Endometrial microvascular endothelial cells (primary cell): Measurements from ENCODE around the gene TFEB. TPM values are rescaled to one million over a fixed set of nuclear protein-coding genes. Genes with fewer than 3 reads are reported as not detected.

Experiments
- in situ Hi-C: cut with HindIII; loops from 2 replicates; pipeline ENCODE4 v1.10.0; 2017; ENCODE audit warnings: low sequenced_read_pairs, low pct_unique_long_range_greater_than_20kb; ENCODE audit errors: inconsistent ontology term
- total RNA-seq: library from RNA; depleted of rRNA; stranded (reverse); fragments of >200 nt; gene quantifications from one replicate; pipeline ENCODE4 v1.2.3, GENCODE V29; 2015; ENCODE audit errors: inconsistent ontology term

TFEB gene
- total RNA-seq, 1 donor from 2014 or later, result 5.9 TPM

GRCh38 chr6:41651246-41651961 lies 84.0 kb downstream of the TFEB start:
- in situ Hi-C loops, result no loop called here

GRCh38 chr6:41650120-41650519 lies 85.3 kb downstream of the TFEB start:
- in situ Hi-C loops, result no loop called here

GRCh38 chr6:41649596-41649995 lies 85.8 kb downstream of the TFEB start:
- in situ Hi-C loops, result no loop called here

- in situ Hi-C loops, result no loop called here
Measured at GRCh38 chr6:41648921-41649320, 86.5 kb downstream of the TFEB start.

GRCh38 chr6:41648070-41648585 lies 87.3 kb downstream of the TFEB start:
- in situ Hi-C loops, result no loop called here

GRCh38 chr6:41647061-41647511 lies 88.3 kb downstream of the TFEB start:
- in situ Hi-C loops, result no loop called here

- in situ Hi-C loops, result no loop called here
Measured at GRCh38 chr6:41646026-41646795, 89.2 kb downstream of the TFEB start.

GRCh38 chr6:41645007-41645618 lies 90.3 kb downstream of the TFEB start:
- in situ Hi-C loops, result no loop called here

GRCh38 chr6:41644297-41644879 lies 91.0 kb downstream of the TFEB start:
- in situ Hi-C loops, result no loop called here

- in situ Hi-C loops, result no loop called here
Measured at GRCh38 chr6:41643899-41644269, 91.5 kb downstream of the TFEB start.

GRCh38 chr6:41642960-41643898 lies 92.2 kb downstream of the TFEB start:
- in situ Hi-C loops, result no loop called here

GRCh38 chr6:41642090-41642959 lies 93.1 kb downstream of the TFEB start:
- in situ Hi-C loops, result no loop called here

GRCh38 chr6:41641352-41641925 lies 94.0 kb downstream of the TFEB start:
- in situ Hi-C loops, result no loop called here

- in situ Hi-C loops, result no loop called here
Measured at GRCh38 chr6:41640426-41640825, 95.0 kb downstream of the TFEB start.

- in situ Hi-C loops, result no loop called here
Measured at GRCh38 chr6:41639809-41640371, 95.5 kb downstream of the TFEB start.

GRCh38 chr6:41638935-41639808 lies 96.2 kb downstream of the TFEB start:
- in situ Hi-C loops, result no loop called here
